ENCODE measurements around the gene PRELID2.

Gene PRELID2

DNA sequence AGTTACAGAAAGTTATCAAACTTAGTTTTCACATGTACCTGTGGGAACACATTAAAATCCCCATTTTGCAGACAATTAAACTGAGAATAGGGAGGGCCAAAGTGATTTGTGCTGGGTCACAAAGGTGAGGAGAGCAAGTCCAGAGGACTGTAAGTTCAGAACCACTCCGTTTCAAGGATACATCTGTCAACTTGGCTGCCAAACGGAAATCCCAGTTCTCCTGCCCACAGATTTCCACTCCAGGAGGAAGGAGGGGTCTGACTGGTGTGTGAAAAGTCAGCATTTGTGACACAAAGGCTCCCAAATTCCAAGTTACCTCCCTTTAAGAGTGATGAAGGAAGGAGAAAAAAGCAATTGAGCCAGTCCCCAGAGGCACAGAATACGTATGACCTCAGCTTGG, 42.3 kb downstream of the PRELID2 start:
- DNase-seq, result no peak

DNA sequence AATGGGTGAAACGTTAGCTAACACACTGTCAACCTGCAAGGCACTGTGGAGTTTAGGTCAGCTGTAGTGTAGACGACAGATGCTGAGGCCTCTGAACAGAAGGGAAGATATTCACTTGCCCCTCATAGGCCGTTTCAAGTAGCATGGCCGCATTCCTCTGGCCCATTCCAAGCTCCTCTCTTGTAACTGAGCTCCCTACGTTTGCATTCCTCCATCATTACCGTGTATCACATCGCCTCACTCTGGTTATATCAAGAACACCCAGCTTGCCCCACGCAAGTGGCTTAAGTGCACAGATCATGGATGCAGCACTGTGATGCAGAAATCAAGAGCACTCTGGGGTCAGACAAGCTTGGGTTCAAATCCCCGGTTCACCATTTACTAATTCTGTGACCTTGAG, 43.3 kb downstream of the PRELID2 start:
- no peak for DNase-seq

DNA sequence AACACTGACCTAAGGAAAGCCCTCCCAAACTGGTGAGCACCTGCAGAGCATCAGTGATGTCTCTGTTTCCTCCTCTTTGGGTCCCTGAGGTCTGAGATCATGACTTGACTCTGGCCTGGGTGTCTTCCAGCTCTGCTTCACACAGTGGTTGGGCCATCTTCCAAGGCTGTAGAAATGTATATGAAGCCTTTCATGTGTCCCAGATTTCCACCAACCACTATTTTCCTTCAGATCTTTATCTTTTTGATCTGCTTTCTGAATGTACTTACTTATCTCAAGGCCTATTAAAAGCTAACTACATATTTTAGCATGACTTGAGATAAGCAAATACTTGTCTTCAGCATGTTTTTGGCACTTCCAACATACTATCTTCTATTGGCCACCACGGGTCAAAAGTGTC, 47.1 kb downstream of the PRELID2 start:
- no peak for DNase-seq

DNA sequence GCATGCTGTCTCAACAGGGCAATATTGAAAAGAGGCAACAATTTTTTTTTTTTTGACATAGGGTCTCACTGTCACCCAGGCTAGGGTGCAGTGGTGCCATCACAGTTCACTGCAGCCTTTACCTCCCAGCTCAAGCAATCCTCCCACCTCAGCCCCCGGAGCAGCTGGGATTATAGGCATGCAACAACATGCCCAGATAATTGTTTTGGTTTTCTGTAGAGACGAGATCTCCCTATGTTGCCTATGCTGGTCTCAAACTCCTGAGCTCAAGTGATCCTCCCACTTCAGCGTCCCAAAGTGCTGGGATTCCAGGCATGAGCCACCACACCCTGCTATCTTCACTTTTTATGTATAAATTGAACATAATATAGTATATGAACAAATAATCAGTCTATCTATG, 47.6 kb downstream of the PRELID2 start:
- no peak for DNase-seq

DNA sequence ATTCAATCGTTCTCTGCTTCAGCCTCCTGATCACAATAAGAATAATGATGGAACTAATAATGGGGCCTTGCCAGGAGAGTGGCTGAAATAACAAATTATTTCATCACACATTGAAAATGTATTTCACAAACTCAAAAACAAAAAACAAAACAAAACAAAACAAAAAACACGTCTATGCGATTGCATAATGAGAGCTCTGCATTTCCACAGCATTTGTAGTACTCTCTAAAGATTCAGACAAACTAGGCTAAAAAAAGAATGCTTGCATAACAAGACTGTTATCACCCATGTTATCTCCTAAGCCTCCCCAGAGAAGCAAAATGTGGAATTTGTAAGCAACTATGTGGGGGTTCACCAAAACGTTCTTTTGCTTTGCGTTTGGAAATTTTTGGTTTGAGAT, 48.1 kb downstream of the PRELID2 start:
- DNase-seq, result no peak

DNA sequence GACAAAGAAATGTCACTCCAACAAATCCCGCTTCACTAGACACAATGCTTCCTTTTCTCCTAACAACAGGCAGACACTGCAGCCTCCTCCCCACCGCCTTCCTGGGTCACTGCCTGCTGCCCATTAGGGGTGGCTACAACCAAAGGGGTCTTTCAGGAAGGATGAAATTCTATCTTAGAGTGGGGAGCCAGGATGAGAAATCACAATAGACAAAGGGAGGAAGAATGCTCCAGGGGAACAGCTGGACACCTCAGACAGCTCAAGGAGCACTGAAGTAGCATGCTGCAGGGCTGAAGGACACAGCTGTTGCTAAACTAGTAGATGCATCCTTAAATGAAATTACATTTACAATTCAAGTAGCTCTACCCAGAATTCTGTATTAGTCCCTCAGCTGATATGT, 54.2 kb downstream of the PRELID2 start:
- DNase-seq, result no peak

DNA sequence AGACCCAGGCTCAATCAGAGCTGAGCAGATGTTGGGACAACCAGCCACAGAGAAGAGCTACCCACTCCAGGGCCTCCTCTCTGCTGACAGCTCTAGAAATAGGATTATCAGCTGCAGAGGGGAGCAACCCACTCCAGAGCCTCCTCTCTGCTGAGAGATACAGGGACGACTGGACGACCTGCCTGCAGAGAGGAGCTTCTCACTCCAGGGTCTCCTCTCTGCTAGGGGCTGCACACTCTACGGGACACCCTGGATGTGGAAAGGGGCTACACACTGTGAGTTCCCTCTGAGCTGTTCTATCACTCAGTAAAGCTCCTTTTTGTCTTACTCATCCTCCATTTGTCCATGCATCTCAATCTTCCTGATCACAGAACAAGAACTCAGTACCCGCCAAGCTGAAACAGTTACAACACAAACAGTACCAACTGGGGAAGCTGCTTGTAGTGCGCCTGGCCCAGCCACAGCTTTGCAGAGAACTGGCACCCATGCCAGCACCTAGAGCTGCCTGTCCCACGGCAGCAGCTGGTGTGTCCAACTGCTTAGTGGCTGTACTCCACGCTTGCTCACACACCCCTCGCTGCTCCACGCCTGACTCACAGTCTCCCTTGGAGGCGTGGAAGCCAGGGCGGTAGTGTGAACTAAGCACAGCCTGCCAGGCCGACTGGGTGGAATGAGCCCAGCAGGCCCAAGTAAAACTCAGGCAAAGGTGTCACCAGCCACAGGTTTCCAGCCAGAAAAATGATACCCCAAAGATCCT, 56.8 kb downstream of the PRELID2 start:
- DNase-seq, result no peak

DNA sequence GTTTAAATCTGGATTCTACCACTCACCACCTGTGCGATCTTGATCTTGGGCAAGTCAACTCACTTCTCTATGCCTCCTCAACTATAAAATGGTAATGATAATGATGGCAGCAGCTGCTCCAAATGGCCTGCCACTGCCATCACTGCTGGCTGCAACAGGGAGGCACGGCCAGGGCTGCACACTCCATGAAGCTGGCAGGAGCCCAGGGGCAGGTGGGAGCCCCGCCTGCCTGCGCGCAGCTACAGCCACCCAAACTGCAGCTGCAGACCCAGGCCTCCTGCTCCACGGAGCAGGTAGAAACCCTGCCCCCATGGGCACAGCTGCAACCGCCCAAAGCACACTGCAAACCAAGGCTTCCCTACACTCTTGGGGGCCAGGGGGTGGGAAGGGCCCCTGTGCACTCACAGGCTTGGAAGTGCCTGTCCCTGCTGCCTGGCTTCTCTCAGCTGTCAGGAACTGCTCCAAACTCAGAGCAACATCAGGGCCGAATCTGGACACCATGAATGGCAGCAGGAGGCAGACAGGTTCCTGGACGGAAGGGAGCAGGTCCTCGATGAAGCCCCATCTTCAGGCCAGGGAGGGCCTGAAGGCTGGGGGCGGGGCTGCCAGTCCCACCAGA, 57.6 kb downstream of the PRELID2 start:
- no peak for DNase-seq

DNA sequence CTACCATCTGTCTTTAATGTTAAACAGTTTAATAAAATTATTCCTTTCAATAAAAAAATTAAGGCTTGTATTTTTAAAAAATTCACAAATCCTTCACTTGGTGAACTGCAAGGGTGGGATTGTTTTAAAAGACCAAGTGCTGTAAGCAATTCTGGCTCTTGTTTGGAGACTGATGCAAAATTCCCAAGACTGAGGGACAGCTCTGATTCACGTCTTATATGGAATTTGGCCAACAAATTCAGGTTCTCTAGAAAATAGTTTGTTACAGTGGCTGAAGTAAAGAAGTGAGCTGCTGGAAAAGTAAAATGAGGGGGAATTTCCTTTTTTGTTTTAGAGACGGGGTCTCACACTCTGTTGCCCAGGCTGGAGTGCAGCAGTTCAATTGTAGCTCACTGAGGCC, 58.3 kb downstream of the PRELID2 start:
- no peak for DNase-seq

DNA sequence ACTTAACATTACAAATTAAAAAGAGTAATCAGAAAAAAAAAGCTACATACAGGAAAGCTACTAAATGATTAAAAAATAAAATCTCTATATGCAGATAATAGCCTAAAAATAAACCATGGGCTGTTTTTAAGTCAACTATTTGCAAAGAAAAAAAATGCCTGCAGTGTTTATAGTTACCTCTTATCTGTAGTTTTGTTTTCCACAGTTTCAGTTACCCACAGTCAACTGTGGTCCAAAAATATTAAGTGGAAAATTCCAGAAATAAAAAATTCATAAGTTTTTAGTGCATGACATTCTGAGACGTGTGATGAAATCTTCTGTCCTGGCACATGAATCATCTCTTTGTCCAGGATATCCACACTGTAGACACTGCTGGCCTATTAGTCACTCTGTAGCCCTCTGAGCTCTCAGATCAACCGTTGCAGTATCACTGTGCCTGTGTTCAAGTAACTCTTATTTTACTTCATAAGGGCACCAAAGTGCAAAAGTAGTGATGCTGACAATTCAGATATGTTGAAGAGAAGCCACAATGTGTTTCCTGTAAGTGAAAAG, 59.2 kb downstream of the PRELID2 start:
- DNase-seq, result peak; percentile 85

DNA sequence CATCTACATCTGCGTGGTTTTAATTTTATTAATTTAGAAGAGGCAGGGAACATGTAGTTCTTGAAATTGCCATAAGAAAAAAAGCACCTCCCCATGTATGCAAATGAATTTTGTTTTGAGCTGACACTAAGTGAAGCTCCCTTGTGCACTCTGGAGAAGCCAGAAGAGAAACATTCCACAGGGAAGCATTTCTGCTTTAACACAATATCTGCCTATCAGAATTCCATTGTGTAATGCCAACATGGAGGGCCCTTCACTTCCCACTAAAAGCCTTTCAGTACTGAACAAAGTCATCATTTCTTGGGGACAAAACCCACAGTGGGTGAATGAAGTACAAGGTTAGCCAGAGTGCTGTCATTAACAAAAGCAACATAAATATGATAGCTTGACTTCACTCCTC, 59.7 kb downstream of the PRELID2 start:
- DNase-seq, result no peak

DNA sequence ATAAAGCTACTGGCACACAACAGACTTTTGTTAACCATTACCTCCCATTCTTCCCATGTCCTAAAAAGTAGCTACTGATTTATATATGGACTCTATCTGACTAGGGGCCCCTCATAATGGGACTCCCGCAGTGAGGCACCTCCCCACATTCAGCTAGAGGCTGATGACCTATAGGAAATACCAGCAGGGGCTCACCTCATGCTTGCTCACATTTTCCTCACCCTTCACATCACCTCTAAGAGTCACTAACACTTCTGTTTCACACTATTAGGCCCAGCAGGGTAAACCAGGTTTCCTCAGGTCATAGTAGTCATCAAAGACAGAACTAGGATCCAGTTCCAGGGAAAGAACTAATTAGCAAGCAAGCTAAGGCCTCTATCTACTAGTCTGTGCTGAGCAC, 60.7 kb downstream of the PRELID2 start:
- DNase-seq, result no peak

DNA sequence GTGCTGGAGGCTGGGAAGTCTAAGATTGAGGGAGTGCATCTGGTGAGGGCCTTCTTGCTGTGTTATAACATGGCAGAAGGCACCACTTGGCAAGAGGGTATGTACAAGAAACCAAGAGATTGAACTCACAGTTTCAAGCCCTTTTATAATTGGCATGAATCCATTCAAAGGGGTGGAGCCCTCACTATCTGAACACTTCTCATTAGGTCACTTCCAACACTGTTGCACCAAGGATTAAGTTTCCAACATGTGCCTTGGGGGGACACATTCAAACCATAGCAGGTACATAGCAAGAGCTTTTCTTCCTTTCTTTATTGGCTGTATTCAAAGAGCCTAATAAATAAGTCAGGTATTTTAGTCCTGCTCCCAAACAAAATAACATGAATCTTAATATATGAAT, 62.7 kb downstream of the PRELID2 start:
- no peak for DNase-seq

DNA sequence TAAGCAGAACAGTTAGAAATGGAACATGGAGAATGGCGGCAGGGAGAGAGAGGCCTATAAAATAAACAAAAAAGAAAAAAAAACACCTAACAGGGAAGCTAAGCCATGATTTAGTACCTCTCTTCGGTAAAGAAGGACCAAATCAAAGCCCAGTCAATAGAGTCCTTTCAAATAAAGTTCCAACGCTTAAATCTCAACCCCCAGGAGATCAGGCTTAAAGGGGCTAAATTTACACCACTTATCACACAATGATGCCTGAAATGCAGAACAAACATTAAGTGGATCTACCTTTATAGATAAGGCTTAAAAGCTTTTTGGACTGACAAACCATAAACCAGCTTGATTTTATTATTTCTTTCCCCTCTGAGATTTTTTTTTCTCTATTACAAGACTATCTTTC, 66.3 kb downstream of the PRELID2 start:
- no peak for DNase-seq

DNA sequence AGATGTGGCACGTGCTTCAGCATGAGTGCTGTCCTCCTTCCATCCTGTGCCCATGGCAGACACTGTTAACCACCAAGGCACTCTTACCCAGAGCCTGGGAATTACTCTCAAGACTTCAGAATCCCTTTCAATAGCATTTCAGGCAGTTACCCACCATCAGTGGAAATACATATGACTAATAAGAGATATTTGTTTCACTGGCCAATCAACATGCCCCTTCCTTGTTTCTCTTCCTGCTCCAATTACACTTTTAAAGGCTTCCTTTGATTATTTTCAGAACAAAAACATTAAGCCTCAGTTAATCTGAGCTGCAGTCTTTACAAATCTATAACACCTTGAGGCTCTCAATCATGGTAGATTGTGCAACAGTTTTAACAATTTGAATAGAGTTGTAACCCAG, 70.8 kb downstream of the PRELID2 start:
- DNase-seq, result no peak

DNA sequence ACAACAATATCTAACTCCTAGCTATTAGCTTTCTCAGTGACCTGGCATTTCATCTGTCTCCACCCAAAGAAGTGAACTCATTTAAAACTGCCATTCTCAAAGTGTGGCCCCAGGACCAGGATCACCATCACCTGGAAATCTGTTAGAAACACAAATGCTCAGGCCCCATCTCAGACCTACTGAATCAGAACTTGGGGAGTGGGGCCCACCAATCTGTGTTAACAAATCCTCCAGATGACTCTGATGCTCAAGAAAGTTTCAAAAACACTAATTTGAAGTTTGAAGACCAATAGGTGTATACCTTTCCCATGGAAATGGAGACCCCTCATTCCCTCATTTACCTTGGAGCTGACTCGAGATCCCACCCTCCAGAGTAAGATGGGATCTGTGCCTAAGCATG, 72.3 kb downstream of the PRELID2 start:
- no peak for DNase-seq

DNA sequence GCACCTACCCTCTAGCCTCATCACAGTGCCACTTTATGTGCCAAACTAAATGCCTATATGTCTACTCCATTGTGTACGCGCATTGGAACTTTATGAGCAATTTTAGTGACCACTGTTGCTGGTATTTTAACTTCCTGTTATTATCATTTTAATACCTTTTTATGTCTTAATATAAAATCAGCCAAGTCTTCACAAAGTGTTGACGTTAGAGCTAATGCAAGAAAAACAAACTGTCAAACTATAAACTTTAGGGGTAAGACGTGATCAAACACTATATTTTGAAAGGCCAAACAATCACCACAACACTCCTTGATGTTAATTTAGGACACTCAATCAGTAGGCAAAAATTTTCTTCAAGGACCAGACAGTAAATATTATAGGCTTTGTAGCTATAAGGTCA, 73.9 kb downstream of the PRELID2 start:
- no peak for DNase-seq

DNA sequence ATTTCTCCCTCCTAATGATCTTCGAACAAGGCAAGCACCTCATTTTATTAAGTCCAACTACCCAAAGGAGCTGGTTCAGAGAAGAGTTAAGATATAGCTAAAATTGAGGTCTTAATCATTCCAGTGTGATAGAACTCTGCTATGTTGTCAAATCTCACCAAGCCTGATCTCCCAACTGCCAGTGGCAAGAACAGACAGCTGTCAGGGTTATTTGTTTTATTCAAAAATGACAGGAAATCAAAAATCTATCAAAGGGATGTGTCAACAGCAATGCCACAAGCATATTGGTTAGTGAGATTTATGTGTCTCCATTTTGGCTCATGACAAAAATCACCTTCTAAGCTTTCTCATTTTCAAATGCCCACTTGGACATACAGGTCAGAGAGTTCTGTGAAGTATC, 74.5 kb downstream of the PRELID2 start:
- DNase-seq, result no peak

DNA sequence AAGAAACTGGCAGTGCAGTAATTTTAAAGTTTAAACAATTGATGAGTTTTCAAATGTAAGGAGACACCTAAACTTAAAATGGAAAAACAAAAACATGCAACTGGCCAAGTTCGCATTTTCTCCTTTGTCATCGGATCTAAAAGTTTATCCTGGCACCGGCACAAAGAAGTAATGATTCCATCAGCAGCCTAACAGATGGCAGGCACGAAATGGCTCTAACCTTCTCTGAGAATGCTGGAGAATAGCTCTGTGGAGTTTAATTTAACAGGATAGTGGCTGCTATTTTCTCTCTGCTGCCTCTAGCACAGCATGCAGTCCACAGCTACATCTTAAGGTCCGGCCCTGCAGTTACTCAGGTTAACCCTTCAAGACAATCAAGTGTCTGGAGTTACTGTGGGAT, 82.2 kb downstream of the PRELID2 start:
- no peak for DNase-seq

DNA sequence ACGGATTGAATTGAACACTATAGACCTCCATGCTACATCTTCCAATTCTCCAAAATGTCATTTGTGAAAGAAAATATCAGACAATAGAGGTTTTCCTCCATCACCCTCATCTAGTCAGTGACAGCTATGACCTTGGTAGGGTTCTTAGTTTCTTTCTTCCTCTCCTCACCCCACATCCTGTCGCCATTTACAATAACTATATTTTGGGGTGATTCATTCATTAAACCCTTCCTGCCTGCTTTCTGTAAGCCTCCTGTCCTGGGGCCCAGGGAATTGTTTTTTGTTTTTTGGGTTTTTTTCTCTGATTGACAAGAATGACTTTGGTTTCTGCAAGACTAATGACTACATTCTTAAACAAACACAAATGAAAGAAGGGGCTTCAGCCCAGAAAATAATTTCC, 82.6 kb downstream of the PRELID2 start:
- DNase-seq, result no peak

DNA sequence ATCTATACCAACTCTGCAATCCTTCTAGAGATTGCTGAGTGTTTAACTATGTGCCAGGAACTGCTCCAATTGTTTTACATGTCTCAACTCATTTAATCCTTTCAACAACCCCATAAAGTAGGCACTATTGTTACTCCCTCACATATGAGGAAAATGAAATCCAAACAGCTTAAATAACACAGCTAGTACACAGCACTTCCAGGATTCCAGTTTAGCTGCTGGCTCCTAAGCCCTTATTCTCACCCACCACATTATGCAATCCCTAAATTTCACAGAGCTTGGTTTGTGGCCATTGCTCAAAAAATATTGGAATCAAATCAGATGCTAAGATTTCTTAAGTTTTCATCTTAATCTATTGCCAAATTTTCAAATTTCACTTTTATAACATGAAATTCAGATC, 84.9 kb downstream of the PRELID2 start:
- no peak for DNase-seq

DNA sequence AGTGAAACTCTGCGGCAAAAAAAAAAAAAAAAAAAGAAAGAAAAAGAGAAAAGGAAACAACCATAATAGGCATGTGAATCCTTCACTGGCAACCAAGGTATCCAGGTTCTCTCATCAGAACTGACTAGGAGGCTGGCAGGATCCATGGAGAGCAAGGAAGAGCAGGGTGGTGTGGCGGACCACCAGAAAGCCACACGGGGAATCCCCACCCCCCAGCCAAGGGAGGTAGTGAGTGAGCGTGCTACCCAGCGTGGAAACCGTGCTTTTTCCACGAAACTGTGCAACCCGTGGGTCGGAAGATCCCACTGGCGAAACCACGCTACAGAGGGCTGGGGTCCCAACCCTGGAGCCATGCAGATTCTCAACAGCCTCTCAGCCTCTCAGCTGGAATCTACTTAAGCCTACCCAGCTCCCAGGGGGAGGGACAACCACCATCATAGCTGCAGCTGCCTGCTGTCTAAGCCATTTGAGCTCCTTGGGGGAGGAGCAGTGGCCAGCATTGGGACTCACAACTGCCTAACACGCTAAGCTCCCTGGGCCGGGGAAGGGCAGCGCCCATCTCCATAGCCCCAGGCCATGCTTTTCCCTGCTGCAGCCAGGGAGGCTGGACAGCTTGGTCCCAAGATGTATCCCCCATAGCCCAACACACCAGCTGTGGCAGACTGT, 91.6 kb downstream of the PRELID2 start:
- DNase-seq, result no peak

DNA sequence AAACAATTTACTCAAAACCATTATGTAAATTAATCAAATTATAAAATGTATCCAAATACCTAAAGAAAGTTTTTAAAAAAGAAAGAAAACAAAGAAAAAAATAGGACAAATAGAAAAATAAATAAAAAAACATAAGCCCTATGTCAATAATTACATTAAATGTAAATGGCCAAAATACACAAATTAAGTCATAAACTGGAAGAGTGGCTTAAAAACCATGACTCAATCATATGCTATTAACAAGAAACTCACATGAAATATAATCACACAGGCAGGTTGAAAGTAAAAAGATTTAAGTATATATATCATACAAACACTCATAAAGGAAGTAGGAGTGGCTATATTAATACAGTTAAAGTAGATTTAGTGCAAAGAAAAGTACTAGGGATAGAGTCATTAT, 95.3 kb downstream of the PRELID2 start:
- no peak for DNase-seq

DNA sequence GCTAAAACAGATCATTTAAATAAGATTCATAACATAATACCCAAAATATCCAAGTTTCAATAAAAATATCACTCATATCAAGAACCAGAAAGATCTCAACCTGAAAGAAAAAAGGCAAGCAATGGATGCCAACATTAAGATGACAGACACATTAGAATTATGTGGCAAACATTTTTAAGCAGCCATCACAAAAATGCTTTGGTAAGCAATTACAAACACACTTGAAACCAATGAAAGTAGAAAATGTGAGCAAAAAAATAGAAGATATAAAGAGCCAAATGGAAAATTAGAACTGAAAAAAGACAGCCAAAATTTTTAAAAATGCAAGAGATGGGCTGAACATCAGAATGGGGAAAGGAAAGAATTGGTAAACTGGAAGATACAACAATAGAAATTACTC, 96.9 kb downstream of the PRELID2 start:
- no peak for DNase-seq

Measured in kidney glomerular epithelial cell (primary cell).